ENCODE measurements around the gene KIF26B.

The KIF26B gene

GRCh38 chr1:245133995-245134715, 20.6 kb upstream of the KIF26B start:
- DNase-seq: no peak

GRCh38 chr1:245142171-245142798, 12.5 kb upstream of the KIF26B start:
- no peak for DNase-seq

GRCh38 chr1:245142976-245143375, 11.8 kb upstream of the KIF26B start:
- DNase-seq: no peak

- no peak for DNase-seq
Observed at GRCh38 chr1:245143849-245144248, 10.9 kb upstream of the KIF26B start.

- DNase-seq: no peak
Observed at GRCh38 chr1:245148069-245148468, 6.7 kb upstream of the KIF26B start.

GRCh38 chr1:245148861-245149260, 5.9 kb upstream of the KIF26B start:
- DNase-seq: no peak

- DNase-seq: peak; percentile 78
Observed at GRCh38 chr1:245153081-245153551, 1.7 kb upstream of the KIF26B start.

- no peak for DNase-seq
Observed at GRCh38 chr1:245153552-245154428, 995 bp upstream of the KIF26B start.

- peak; percentile 44 for DNase-seq
Observed at GRCh38 chr1:245155272-245156040, 671 bp downstream of the KIF26B start.

GRCh38 chr1:245156041-245156735, 1.4 kb downstream of the KIF26B start:
- DNase-seq: peak; percentile 83

- DNase-seq: peak; percentile 62
Observed at GRCh38 chr1:245156736-245157505, 2.1 kb downstream of the KIF26B start.

GRCh38 chr1:245158913-245159312, 4.1 kb downstream of the KIF26B start:
- DNase-seq: no peak

GRCh38 chr1:245160288-245160687, 5.5 kb downstream of the KIF26B start:
- no peak for DNase-seq

GRCh38 chr1:245160741-245161400, 6.1 kb downstream of the KIF26B start:
- DNase-seq: no peak

- DNase-seq: no peak
Observed at GRCh38 chr1:245161866-245162265, 7.1 kb downstream of the KIF26B start.

- peak; percentile 64 for DNase-seq
Observed at GRCh38 chr1:245166471-245166885, 11.7 kb downstream of the KIF26B start.

- DNase-seq: no peak
Observed at GRCh38 chr1:245168086-245168485, 13.3 kb downstream of the KIF26B start.

- no peak for DNase-seq
Observed at GRCh38 chr1:245168906-245169305, 14.1 kb downstream of the KIF26B start.

GRCh38 chr1:245169376-245169775, 14.6 kb downstream of the KIF26B start:
- DNase-seq: no peak

- DNase-seq: no peak
Observed at GRCh38 chr1:245172026-245172425, 17.2 kb downstream of the KIF26B start.

GRCh38 chr1:245172829-245173228, 18.0 kb downstream of the KIF26B start:
- no peak for DNase-seq
